ENCODE results near the gene UBTF.

Gene UBTF

GRCh38 chr17:44207743-44208142, 11.7 kb downstream of the UBTF start:
- H3K9me3 ChIP-seq (replicated peaks; ENCODE audit: insufficient read depth, low read length) = no peaks in the 10 kb centered on the region
- TF ChIP-seq CTCF (IDR thresholded peaks at IDR 0.05; ENCODE audit: low read length) (no peak), EZH2 (optimal IDR thresholded peaks at IDR 0.05; ENCODE audit: low read depth, low read length) (no peak), EZH2phosphoT487 (IDR thresholded peaks at IDR 0.05; ENCODE audit: low read length) (no peak)
- H3K79me2 ChIP-seq (ENCODE audit: low read length) = peaks cover 10% of the 10 kb centered on the region
- no peaks in the 10 kb centered on the region for H3K27me3 ChIP-seq (replicated peaks; ENCODE audit: insufficient read depth, low read length)
- no peak overlapping the region for H2AFZ ChIP-seq (ENCODE audit: low read length)
- H3K9ac ChIP-seq (ENCODE audit: low read length) = no peak overlapping the region
- H3K4me3 ChIP-seq (ENCODE audit: low read length) = no peak overlapping the region
- no peak overlapping the region for H3K4me2 ChIP-seq (ENCODE audit: low read depth, low read length)
- peaks cover 40% of the 10 kb centered on the region for H3F3A ChIP-seq (ENCODE audit: insufficient read depth, low read length)
- DNase-seq = no peak
- no peaks in the 10 kb centered on the region; the same call in none of the 2 replicates for H3K36me3 ChIP-seq (replicated peaks; ENCODE audit: insufficient read depth, low read length)
- H3K9me2 ChIP-seq (replicated peaks; ENCODE audit: insufficient read depth, low read length) = no peaks in the 10 kb centered on the region
- H3K4me1 ChIP-seq (ENCODE audit: low read length) = peaks cover 17% of the 10 kb centered on the region
- no peaks in the 10 kb centered on the region for H4K20me1 ChIP-seq (ENCODE audit: insufficient read depth, low read length)
- H3K27ac ChIP-seq (ENCODE audit: low read length) = no peak overlapping the region

GRCh38 chr17:44207319-44207718, 12.2 kb downstream of the UBTF start:
- TF ChIP-seq CTCF (IDR thresholded peaks at IDR 0.05; ENCODE audit: low read length) = no peak
- TF ChIP-seq EZH2 (optimal IDR thresholded peaks at IDR 0.05; ENCODE audit: low read depth, low read length) = no peak
- no peak for TF ChIP-seq EZH2phosphoT487 (IDR thresholded peaks at IDR 0.05; ENCODE audit: low read length)
- DNase-seq = no peak
- Histone ChIP-seq H2AFZ (ENCODE audit: low read length) (no peak overlapping the region), H3K79me2 (ENCODE audit: low read length) (peaks cover 10% of the 10 kb centered on the region), H3K27me3 (replicated peaks; ENCODE audit: insufficient read depth, low read length) (no peaks in the 10 kb centered on the region), H3K9ac (ENCODE audit: low read length) (no peak overlapping the region), H3K4me3 (ENCODE audit: low read length) (no peak overlapping the region), H3K27ac (ENCODE audit: low read length) (no peak overlapping the region), H3K9me2 (replicated peaks; ENCODE audit: insufficient read depth, low read length) (no peaks in the 10 kb centered on the region), H3K4me2 (ENCODE audit: low read depth, low read length) (no peak overlapping the region), H3F3A (ENCODE audit: insufficient read depth, low read length) (peaks cover 45% of the 10 kb centered on the region), H3K36me3 (replicated peaks; ENCODE audit: insufficient read depth, low read length) (no peaks in the 10 kb centered on the region; the same call in none of the 2 replicates), H3K9me3 (replicated peaks; ENCODE audit: insufficient read depth, low read length) (no peaks in the 10 kb centered on the region), H3K4me1 (ENCODE audit: low read length) (peaks cover 17% of the 10 kb centered on the region), H4K20me1 (ENCODE audit: insufficient read depth, low read length) (no peaks in the 10 kb centered on the region)

GRCh38 chr17:44206825-44207155, 12.7 kb downstream of the UBTF start:
- Histone ChIP-seq H3K79me2 (ENCODE audit: low read length) (peaks cover 10% of the 10 kb centered on the region), H2AFZ (ENCODE audit: low read length) (no peak overlapping the region), H3K9me2 (replicated peaks; ENCODE audit: insufficient read depth, low read length) (no peaks in the 10 kb centered on the region), H4K20me1 (ENCODE audit: insufficient read depth, low read length) (no peaks in the 10 kb centered on the region), H3K4me1 (ENCODE audit: low read length) (peaks cover 17% of the 10 kb centered on the region), H3K36me3 (replicated peaks; ENCODE audit: insufficient read depth, low read length) (no peaks in the 10 kb centered on the region; the same call in none of the 2 replicates), H3F3A (ENCODE audit: insufficient read depth, low read length) (peaks cover 47% of the 10 kb centered on the region), H3K27ac (ENCODE audit: low read length) (no peak overlapping the region), H3K4me2 (ENCODE audit: low read depth, low read length) (no peak overlapping the region), H3K27me3 (replicated peaks; ENCODE audit: insufficient read depth, low read length) (no peaks in the 10 kb centered on the region), H3K9ac (ENCODE audit: low read length) (no peak overlapping the region), H3K4me3 (ENCODE audit: low read length) (no peak overlapping the region), H3K9me3 (replicated peaks; ENCODE audit: insufficient read depth, low read length) (no peaks in the 10 kb centered on the region)
- TF ChIP-seq EZH2phosphoT487 (IDR thresholded peaks at IDR 0.05; ENCODE audit: low read length) (no peak), EZH2 (optimal IDR thresholded peaks at IDR 0.05; ENCODE audit: low read depth, low read length) (no peak), CTCF (IDR thresholded peaks at IDR 0.05; ENCODE audit: low read length) (no peak)
- DNase-seq = no peak

Measured in MM.1S (cell line).